ENCODE results near the gene KAT6B.

The KAT6B gene

GRCh38 chr10:75011221-75011620 is 184.8 kb downstream of the KAT6B start:
- TF ChIP-seq CTCF (IDR thresholded peaks at IDR 0.05; ENCODE audit: low read depth, low read length, missing control alignments): no peak

GRCh38 chr10:75012471-75012870 is 186.1 kb downstream of the KAT6B start:
- no peak for TF ChIP-seq CTCF (IDR thresholded peaks at IDR 0.05; ENCODE audit: low read depth, low read length, missing control alignments)
- no peak for DNase-seq (ENCODE audit: extremely low read depth, low read depth)
- no peak overlapping the region for H3K4me3 ChIP-seq (replicated peaks; ENCODE audit: low read depth, low read length)

More at GRCh38 chr10:75011221-75011620, 184.8 kb downstream of the KAT6B start:
- no peak overlapping the region for H3K4me3 ChIP-seq (replicated peaks; ENCODE audit: low read depth, low read length)
- DNase-seq (ENCODE audit: extremely low read depth, low read depth): no peak

- no peak overlapping the region for H3K4me3 ChIP-seq (replicated peaks; ENCODE audit: low read depth, low read length)
- DNase-seq (ENCODE audit: extremely low read depth, low read depth): no peak
- no peak for TF ChIP-seq CTCF (IDR thresholded peaks at IDR 0.05; ENCODE audit: low read depth, low read length, missing control alignments)
Measured at GRCh38 chr10:75013007-75013406, 186.6 kb downstream of the KAT6B start.

GRCh38 chr10:75013522-75013921 is 187.1 kb downstream of the KAT6B start:
- no peak overlapping the region for H3K4me3 ChIP-seq (replicated peaks; ENCODE audit: low read depth, low read length)
- TF ChIP-seq CTCF (IDR thresholded peaks at IDR 0.05; ENCODE audit: low read depth, low read length, missing control alignments): no peak
- DNase-seq (ENCODE audit: extremely low read depth, low read depth): no peak

- no peak for TF ChIP-seq CTCF (IDR thresholded peaks at IDR 0.05; ENCODE audit: low read depth, low read length, missing control alignments)
- no peak for DNase-seq (ENCODE audit: extremely low read depth, low read depth)
- H3K4me3 ChIP-seq (replicated peaks; ENCODE audit: low read depth, low read length): no peak overlapping the region
Measured at GRCh38 chr10:75014516-75015230, 188.3 kb downstream of the KAT6B start.

GRCh38 chr10:75015442-75015841 is 189.0 kb downstream of the KAT6B start:
- no peak for DNase-seq (ENCODE audit: extremely low read depth, low read depth)
- TF ChIP-seq CTCF (IDR thresholded peaks at IDR 0.05; ENCODE audit: low read depth, low read length, missing control alignments): no peak
- H3K4me3 ChIP-seq (replicated peaks; ENCODE audit: low read depth, low read length): no peak overlapping the region

- no peak for TF ChIP-seq CTCF (IDR thresholded peaks at IDR 0.05; ENCODE audit: low read depth, low read length, missing control alignments)
- no peak overlapping the region for H3K4me3 ChIP-seq (replicated peaks; ENCODE audit: low read depth, low read length)
- DNase-seq (ENCODE audit: extremely low read depth, low read depth): no peak
Measured at GRCh38 chr10:75016325-75016724, 189.9 kb downstream of the KAT6B start.
